RCC 7860 (cell line): ENCODE measurements around the gene KIF3B.
"Not testable (repeated sequence)": the region's sequence is repeated elsewhere in the genome, so short reads cannot be mapped to it uniquely, and the experiment has no call there.

Experiments used
- DNase-seq: peaks from one replicate; pipeline ENCODE4 v3.0.0-alpha.2; 2015; ENCODE audit warnings: low spot score
- FAIRE-seq: peaks from 2 replicates; lab custom pipeline; 2012; peaks lifted over from hg19 to GRCh38; lab: Jason Lieb, UNC

KIF3B gene

GRCh38 chr20:32291166-32291565, 13.7 kb downstream of the KIF3B start:
- FAIRE-seq (no peak), DNase-seq (no peak)

DNA sequence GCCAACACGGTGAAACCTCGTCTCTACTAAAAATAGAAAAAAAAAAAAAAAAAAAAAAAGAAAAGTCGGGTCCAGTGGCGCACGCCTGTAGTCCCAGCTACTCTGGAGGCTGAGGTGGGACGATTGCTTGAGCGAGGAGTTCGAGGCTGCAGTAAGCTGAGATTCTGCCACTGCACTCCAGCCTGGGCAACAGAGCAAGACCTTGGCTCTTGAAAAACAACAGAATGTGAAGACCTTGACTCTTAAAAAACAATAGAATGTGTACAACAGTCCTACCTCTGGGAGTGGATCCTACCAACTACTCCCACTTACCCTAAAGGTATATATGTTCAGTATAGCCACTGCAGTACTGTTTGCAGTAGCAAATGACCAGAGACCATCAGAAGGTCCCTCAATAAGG, 15.1 kb downstream of the KIF3B start:
- FAIRE-seq = no peak

GRCh38 chr20:32294071-32294470, 16.6 kb downstream of the KIF3B start:
- no peak for FAIRE-seq
- no peak for DNase-seq

More for the DNA sequence above, 15.1 kb downstream of the KIF3B start:
- no peak for DNase-seq

- DNase-seq (no peak), FAIRE-seq (no peak)
These were observed 19.0 kb downstream of the KIF3B start for GRCh38 chr20:32296412-32296811.

- no peak for FAIRE-seq
- DNase-seq = no peak
These were observed 19.5 kb downstream of the KIF3B start for GRCh38 chr20:32296819-32297420.

DNA sequence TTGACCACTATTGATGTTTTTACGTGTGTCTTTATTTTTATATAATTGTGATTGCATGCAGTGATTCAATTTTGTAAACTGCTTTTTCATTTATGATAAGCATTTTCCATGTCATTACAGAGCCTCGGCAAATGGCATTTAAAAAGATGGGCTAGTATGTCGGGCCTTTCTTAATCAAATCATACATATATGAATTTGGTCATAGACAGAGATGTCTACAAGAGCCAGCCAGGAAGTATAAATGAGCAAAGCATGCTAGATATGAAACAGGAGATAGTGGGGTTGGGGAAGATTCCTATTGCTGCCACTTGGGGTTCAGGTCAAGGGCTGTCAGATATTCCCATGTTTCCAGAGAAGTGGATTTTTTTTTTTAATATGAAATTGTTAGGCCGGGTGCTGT, 20.0 kb downstream of the KIF3B start:
- FAIRE-seq (no peak), DNase-seq (no peak)

DNA sequence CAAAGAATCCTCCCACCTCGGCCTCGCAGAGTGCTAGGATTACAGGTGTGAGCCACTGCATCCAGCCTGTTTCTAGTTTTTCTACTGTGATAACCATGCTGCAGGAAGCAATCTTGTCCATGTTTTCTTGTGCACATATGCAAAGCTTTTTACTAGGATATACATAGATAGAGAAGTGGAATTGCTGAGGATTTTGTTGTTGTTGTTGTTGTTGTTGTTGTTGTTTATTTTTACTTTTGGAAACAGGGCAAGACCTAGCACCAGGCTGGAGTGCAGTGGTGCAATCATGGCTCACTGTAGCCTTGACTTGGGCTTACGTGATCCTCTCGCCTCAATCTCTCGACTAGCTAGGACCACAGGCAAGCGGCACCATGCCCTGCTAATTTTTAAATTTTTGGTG, 23.2 kb downstream of the KIF3B start:
- DNase-seq = no peak
- FAIRE-seq = no peak

- DNase-seq (no peak), FAIRE-seq (no peak)
These were observed 24.5 kb downstream of the KIF3B start for GRCh38 chr20:32301719-32302506.

GRCh38 chr20:32302507-32302872, 25.0 kb downstream of the KIF3B start:
- DNase-seq (no peak), FAIRE-seq (no peak)

DNA sequence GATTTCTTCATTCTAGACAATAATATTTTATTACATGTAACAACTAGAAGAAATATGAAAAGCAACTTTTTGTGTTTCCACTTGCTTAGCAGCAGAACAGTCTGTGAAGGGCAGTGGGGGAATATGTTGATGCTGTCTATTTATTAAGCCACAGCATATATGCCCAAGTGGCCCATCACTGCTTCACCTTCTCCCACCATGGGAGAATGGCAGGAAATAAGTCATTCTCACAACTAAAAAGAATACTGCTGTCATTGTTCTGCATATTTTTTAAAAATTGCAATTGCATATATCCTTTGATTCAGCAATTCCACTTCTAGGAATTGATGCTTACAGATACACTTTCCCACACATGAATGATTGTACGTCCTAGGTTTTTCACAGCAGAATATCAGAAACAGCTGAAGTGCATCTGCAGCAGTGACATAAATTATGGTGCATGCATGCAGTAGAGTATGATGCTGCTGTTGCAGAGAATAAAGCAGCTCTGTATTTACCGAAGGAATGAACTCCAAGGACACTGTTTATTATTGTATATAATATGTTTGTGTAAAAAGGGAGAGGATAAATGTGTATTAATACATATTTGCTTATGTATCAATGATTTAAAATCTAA, 26.8 kb downstream of the KIF3B start:
- DNase-seq (no peak), FAIRE-seq (no peak)

GRCh38 chr20:32312718-32313424, 35.4 kb downstream of the KIF3B start:
- DNase-seq = no peak
- no peak for FAIRE-seq

DNA sequence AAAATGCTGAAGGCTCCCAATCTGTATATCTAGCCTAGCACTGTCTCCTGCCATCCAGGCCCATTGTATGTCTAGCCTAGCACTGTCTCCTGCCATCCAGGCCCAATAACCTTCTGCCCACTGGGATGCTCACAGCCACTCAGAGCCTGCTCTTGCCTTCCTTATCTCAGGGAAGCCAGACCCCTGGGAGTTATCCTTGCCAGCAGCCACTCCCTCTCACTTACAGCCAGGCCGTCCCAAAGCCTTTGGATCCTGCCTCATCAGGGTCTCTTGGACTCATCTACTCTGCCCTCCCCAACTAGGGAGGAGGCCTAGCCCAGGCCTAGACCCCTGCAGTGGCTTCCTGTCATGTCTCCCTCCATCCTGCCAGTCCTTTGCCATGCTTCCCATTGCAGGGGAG, 37.3 kb downstream of the KIF3B start:
- no peak for DNase-seq
- no peak for FAIRE-seq

DNA sequence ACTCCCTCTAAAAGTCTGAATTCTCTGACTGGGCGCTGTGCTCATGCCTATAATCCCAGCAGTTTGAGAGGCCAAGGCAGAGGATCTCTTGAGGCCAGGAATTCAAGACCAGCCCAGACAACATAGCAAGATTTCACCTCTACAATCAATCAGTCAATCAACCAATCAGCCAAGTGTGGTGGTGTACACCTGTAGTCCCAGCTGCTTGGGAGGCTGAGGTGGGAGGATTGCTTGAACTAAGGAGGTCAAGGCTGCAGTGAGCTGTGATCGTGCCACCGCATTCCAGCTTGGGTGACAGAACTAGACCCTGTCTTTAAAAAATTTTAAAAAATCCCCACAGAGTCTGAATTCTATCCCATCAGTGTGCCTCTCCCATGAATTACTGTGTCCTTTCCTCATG, 37.9 kb downstream of the KIF3B start:
- no peak for FAIRE-seq
- no peak for DNase-seq

DNA sequence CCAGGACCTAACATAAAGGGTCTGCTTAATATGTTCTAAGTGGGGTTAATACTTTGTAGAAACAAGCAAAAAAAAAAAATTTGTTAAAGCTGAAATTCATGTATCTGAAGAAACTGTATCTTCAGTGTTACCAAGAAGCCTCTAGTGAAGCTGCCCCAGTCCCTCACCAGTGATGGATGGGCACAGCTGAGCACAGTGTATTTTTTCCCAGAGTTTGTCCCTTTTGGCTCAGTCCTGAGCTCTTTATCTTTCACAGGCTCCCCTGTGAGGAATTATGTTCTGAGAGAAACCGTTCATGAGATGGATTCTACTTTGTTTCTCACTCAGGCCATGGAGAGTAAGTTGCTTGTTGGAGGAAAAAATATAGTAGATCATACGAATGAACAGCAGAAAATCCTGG, 38.4 kb downstream of the KIF3B start:
- no peak for DNase-seq
- no peak for FAIRE-seq

GRCh38 chr20:32316667-32317066, 39.2 kb downstream of the KIF3B start:
- FAIRE-seq = no peak
- peak; percentile 18 for DNase-seq

- no peak for FAIRE-seq
- DNase-seq = no peak
These were observed 41.6 kb downstream of the KIF3B start for GRCh38 chr20:32319100-32319499.

DNA sequence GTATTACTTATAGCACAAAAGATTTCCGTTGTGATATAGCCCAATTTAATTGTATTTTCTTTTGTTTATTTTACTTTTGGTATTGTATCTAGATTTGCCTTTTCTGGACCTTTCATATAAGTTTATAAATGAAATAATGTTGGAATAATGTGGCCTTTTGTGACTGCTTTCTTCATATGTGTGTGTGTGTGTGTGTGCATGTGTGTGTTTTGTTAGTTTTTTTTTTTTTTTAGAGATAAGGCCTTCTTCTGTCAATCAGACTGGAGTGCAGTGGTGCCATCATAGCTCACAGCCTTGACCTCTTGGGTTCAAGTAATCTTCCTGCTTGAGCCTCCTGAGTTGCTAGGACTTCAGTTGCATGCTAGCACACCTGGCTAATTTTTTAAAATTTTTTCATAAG, 42.9 kb downstream of the KIF3B start:
- FAIRE-seq = no peak

GRCh38 chr20:32321390-32321789, 43.9 kb downstream of the KIF3B start:
- no peak for FAIRE-seq
- no peak for DNase-seq

More for the DNA sequence above, 42.9 kb downstream of the KIF3B start:
- no peak for DNase-seq

GRCh38 chr20:32322260-32322659, 44.8 kb downstream of the KIF3B start:
- not testable (repeated sequence) for FAIRE-seq, DNase-seq

DNA sequence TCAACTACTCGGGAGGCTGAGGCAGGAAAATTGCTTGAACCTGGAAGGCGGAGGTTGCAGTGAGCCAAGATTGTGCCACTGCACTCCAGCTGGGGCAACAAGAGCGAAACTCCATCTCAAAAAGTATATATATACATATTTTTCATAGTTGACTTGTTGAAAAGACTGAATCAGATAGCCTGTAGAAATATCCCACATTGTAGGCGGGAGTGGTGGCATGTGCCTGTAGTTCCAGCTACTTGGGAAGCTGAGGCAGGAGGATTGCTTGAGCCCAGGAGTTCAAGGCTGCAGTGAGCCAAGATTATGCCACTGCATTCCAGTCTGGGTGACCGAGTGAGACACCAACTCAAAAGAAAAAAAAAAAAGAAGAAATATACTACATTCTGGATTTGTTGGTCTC, 46.3 kb downstream of the KIF3B start:
- FAIRE-seq = not testable (repeated sequence)

GRCh38 chr20:32325706-32326503, 48.5 kb downstream of the KIF3B start:
- peak; percentile 86 for FAIRE-seq
- DNase-seq = peak; percentile 93

More for the DNA sequence above, 46.3 kb downstream of the KIF3B start:
- not testable (repeated sequence) for DNase-seq
